ENCODE data around the gene MAML1. TPM values are rescaled to one million over a fixed set of nuclear protein-coding genes. Genes with fewer than 3 reads are reported as not detected.

MAML1 gene
- total RNA-seq, 1 experiment from 2014 or later: 14.2 TPM

- Histone ChIP-seq H3K9me2 (replicated peaks; ENCODE audit: insufficient read depth, low read length) (no peaks in the 10 kb centered on the region), H2AFZ (ENCODE audit: low read length) (peak overlapping the region; percentile 89; the same call in 1 of the 2 replicates), H3K4me1 (ENCODE audit: low read length) (peaks cover 36% of the 10 kb centered on the region), H3K36me3 (ENCODE audit: insufficient read depth, low read length) (peaks cover 6% of the 10 kb centered on the region; the same call in 1 of the 2 replicates), H3K9ac (ENCODE audit: low read length) (peak overlapping the region; percentile 96), H3K27me3 (ENCODE audit: low read length) (no peaks in the 10 kb centered on the region), H4K20me1 (ENCODE audit: insufficient read depth, low read depth, low read length) (peaks cover 19% of the 10 kb centered on the region), H3K9me3 (ENCODE audit: low read length) (no peaks in the 10 kb centered on the region), H3K79me2 (ENCODE audit: low read length) (peaks cover 27% of the 10 kb centered on the region), H3K27ac (ENCODE audit: low read length) (peak overlapping the region; percentile 75), H3K4me3 (ENCODE audit: low read length) (peak overlapping the region; percentile 96), H3K4me2 (ENCODE audit: low read depth, low read length, poor library complexity, severe bottlenecking) (peak overlapping the region; percentile 92)
- peak; percentile 86 for DNase-seq
Measured at GRCh38 chr5:179818746-179819295, 86.2 kb downstream of the MAML1 start.

- H3K9me2 ChIP-seq (replicated peaks; ENCODE audit: insufficient read depth, low read length): no peaks in the 10 kb centered on the region
- peaks cover 36% of the 10 kb centered on the region for H3K4me1 ChIP-seq (ENCODE audit: low read length)
- H2AFZ ChIP-seq (ENCODE audit: low read length): peak overlapping the region; percentile 89; the same call in 1 of the 2 replicates
- H3K79me2 ChIP-seq (ENCODE audit: low read length): peaks cover 27% of the 10 kb centered on the region
- H3K27ac ChIP-seq (ENCODE audit: low read length): peak overlapping the region; percentile 75
- DNase-seq: peak; percentile 73
- H3K27me3 ChIP-seq (ENCODE audit: low read length): no peaks in the 10 kb centered on the region
- H3K4me3 ChIP-seq (ENCODE audit: low read length): peak overlapping the region; percentile 96
- H3K9ac ChIP-seq (ENCODE audit: low read length): peak overlapping the region; percentile 96
- H4K20me1 ChIP-seq (ENCODE audit: insufficient read depth, low read depth, low read length): peaks cover 19% of the 10 kb centered on the region
- H3K9me3 ChIP-seq (ENCODE audit: low read length): no peaks in the 10 kb centered on the region
- H3K36me3 ChIP-seq (ENCODE audit: insufficient read depth, low read length): peaks cover 12% of the 10 kb centered on the region; the same call in 1 of the 2 replicates
- peak overlapping the region; percentile 92 for H3K4me2 ChIP-seq (ENCODE audit: low read depth, low read length, poor library complexity, severe bottlenecking)
Measured at GRCh38 chr5:179819296-179820126, 86.9 kb downstream of the MAML1 start.

GRCh38 chr5:179820127-179820482, 87.5 kb downstream of the MAML1 start:
- Histone ChIP-seq H3K9me3 (ENCODE audit: low read length) (no peaks in the 10 kb centered on the region), H3K27me3 (ENCODE audit: low read length) (no peaks in the 10 kb centered on the region), H3K4me2 (ENCODE audit: low read depth, low read length, poor library complexity, severe bottlenecking) (peak overlapping the region; percentile 92), H3K9me2 (replicated peaks; ENCODE audit: insufficient read depth, low read length) (no peaks in the 10 kb centered on the region), H3K9ac (ENCODE audit: low read length) (peak overlapping the region; percentile 96), H2AFZ (ENCODE audit: low read length) (no peak overlapping the region), H3K27ac (ENCODE audit: low read length) (peak overlapping the region; percentile 75), H3K79me2 (ENCODE audit: low read length) (peaks cover 27% of the 10 kb centered on the region), H3K4me1 (ENCODE audit: low read length) (peaks cover 36% of the 10 kb centered on the region), H4K20me1 (ENCODE audit: insufficient read depth, low read depth, low read length) (peaks cover 19% of the 10 kb centered on the region), H3K36me3 (ENCODE audit: insufficient read depth, low read length) (peaks cover 17% of the 10 kb centered on the region; the same call in 1 of the 2 replicates), H3K4me3 (ENCODE audit: low read length) (peak overlapping the region; percentile 96)
- DNase-seq: no peak

- H3K36me3 ChIP-seq (ENCODE audit: insufficient read depth, low read length): peaks cover 19% of the 10 kb centered on the region; the same call in 1 of the 2 replicates
- no peaks in the 10 kb centered on the region for H3K9me2 ChIP-seq (replicated peaks; ENCODE audit: insufficient read depth, low read length)
- H2AFZ ChIP-seq (ENCODE audit: low read length): no peak within 1 kb of the TSS; the same call in 1 of the 2 replicates
- no peaks in the 10 kb centered on the region for H3K27me3 ChIP-seq (ENCODE audit: low read length)
- H3K9ac ChIP-seq (ENCODE audit: low read length): peak within 1 kb of the TSS; percentile 96
- peak within 1 kb of the TSS; percentile 92 for H3K4me2 ChIP-seq (ENCODE audit: low read depth, low read length, poor library complexity, severe bottlenecking)
- H3K9me3 ChIP-seq (ENCODE audit: low read length): no peaks in the 10 kb centered on the region
- H3K4me3 ChIP-seq (ENCODE audit: low read length): peak within 1 kb of the TSS; percentile 96
- DNase-seq: peak; percentile 91
- peaks cover 27% of the 10 kb centered on the region for H3K79me2 ChIP-seq (ENCODE audit: low read length)
- H4K20me1 ChIP-seq (ENCODE audit: insufficient read depth, low read depth, low read length): peaks cover 19% of the 10 kb centered on the region
- peaks cover 36% of the 10 kb centered on the region for H3K4me1 ChIP-seq (ENCODE audit: low read length)
- peak within 1 kb of the TSS; percentile 75 for H3K27ac ChIP-seq (ENCODE audit: low read length)
Measured at GRCh38 chr5:179820483-179821297, 88.1 kb downstream of the MAML1 start, which contains the start of gene SQSTM1. TSS of gene SQSTM1 (plus strand) at chr5:179820905. CDS start at chr5:179820937, 32 bp downstream.

- Histone ChIP-seq H4K20me1 (ENCODE audit: insufficient read depth, low read depth, low read length) (peaks cover 19% of the 10 kb centered on the region), H3K4me1 (ENCODE audit: low read length) (peaks cover 36% of the 10 kb centered on the region), H3K79me2 (ENCODE audit: low read length) (peaks cover 27% of the 10 kb centered on the region), H3K9me2 (replicated peaks; ENCODE audit: insufficient read depth, low read length) (no peaks in the 10 kb centered on the region), H3K9ac (ENCODE audit: low read length) (peak overlapping the region; percentile 96), H2AFZ (ENCODE audit: low read length) (no peak overlapping the region), H3K27ac (ENCODE audit: low read length) (peak overlapping the region; percentile 65), H3K4me3 (ENCODE audit: low read length) (peak overlapping the region; percentile 96), H3K4me2 (ENCODE audit: low read depth, low read length, poor library complexity, severe bottlenecking) (peak overlapping the region; percentile 92), H3K9me3 (ENCODE audit: low read length) (no peaks in the 10 kb centered on the region), H3K27me3 (ENCODE audit: low read length) (no peaks in the 10 kb centered on the region), H3K36me3 (ENCODE audit: insufficient read depth, low read length) (peaks cover 19% of the 10 kb centered on the region; the same call in 1 of the 2 replicates)
- DNase-seq: peak; percentile 94
Measured at GRCh38 chr5:179821298-179822058, 88.9 kb downstream of the MAML1 start.

- H3K4me1 ChIP-seq (ENCODE audit: low read length): peaks cover 36% of the 10 kb centered on the region
- H3K27me3 ChIP-seq (ENCODE audit: low read length): no peaks in the 10 kb centered on the region
- peaks cover 27% of the 10 kb centered on the region for H3K79me2 ChIP-seq (ENCODE audit: low read length)
- H3K4me2 ChIP-seq (ENCODE audit: low read depth, low read length, poor library complexity, severe bottlenecking): peak overlapping the region; percentile 92
- H3K9me2 ChIP-seq (replicated peaks; ENCODE audit: insufficient read depth, low read length): no peaks in the 10 kb centered on the region
- peak overlapping the region; percentile 96 for H3K4me3 ChIP-seq (ENCODE audit: low read length)
- no peaks in the 10 kb centered on the region for H3K9me3 ChIP-seq (ENCODE audit: low read length)
- peaks cover 19% of the 10 kb centered on the region for H4K20me1 ChIP-seq (ENCODE audit: insufficient read depth, low read depth, low read length)
- H2AFZ ChIP-seq (ENCODE audit: low read length): no peak overlapping the region
- DNase-seq: no peak
- 0 out of 2 replicates have a peak overlapping the region, but pooled peaks have one; percentile 24 for H3K27ac ChIP-seq (ENCODE audit: low read length)
- H3K9ac ChIP-seq (ENCODE audit: low read length): peak overlapping the region; percentile 96
- H3K36me3 ChIP-seq (ENCODE audit: insufficient read depth, low read length): peaks cover 19% of the 10 kb centered on the region; the same call in 1 of the 2 replicates
Measured at GRCh38 chr5:179822059-179822432, 89.4 kb downstream of the MAML1 start.

GRCh38 chr5:179822444-179822990, 89.9 kb downstream of the MAML1 start:
- H3K4me3 ChIP-seq (ENCODE audit: low read length): peak overlapping the region; percentile 96; the same call in 1 of the 2 replicates

More at GRCh38 chr5:179822444-179822990, 89.9 kb downstream of the MAML1 start:
- no peaks in the 10 kb centered on the region for H3K9me3 ChIP-seq (ENCODE audit: low read length)
- H3K9me2 ChIP-seq (replicated peaks; ENCODE audit: insufficient read depth, low read length): no peaks in the 10 kb centered on the region
- peaks cover 27% of the 10 kb centered on the region for H3K79me2 ChIP-seq (ENCODE audit: low read length)
- peak overlapping the region; percentile 96 for H3K9ac ChIP-seq (ENCODE audit: low read length)
- H3K36me3 ChIP-seq (ENCODE audit: insufficient read depth, low read length): peaks cover 19% of the 10 kb centered on the region; the same call in 1 of the 2 replicates
- peaks cover 19% of the 10 kb centered on the region for H4K20me1 ChIP-seq (ENCODE audit: insufficient read depth, low read depth, low read length)
- DNase-seq: no peak
- H3K4me2 ChIP-seq (ENCODE audit: low read depth, low read length, poor library complexity, severe bottlenecking): peak overlapping the region; percentile 92
- no peaks in the 10 kb centered on the region for H3K27me3 ChIP-seq (ENCODE audit: low read length)
- H3K27ac ChIP-seq (ENCODE audit: low read length): 0 out of 2 replicates have a peak overlapping the region, but pooled peaks have one; percentile 24
- H2AFZ ChIP-seq (ENCODE audit: low read length): no peak overlapping the region
- peaks cover 36% of the 10 kb centered on the region for H3K4me1 ChIP-seq (ENCODE audit: low read length)
